Mucosa of descending colon (tissue), 3 donors: ENCODE results near the gene CORO7. TPM values are rescaled to one million over a fixed set of nuclear protein-coding genes. Genes with fewer than 3 reads are reported as not detected.

Source experiments
- ATAC-seq: fragments of 200-7000 bp; cut with Tn5 transposase; one replicate; pipeline ENCODE4 v1.9.1; 2020; ENCODE audit warnings: mild to moderate bottlenecking, moderate library complexity
- DNase-seq, 3 donors: peaks; one replicate each; pipeline ENCODE4 v3.0.0-alpha.2; 2020
- H3K36me3 ChIP-seq: fragments of 200-600 bp; one replicate; pipeline ENCODE4 v1.8.0; 2021; ENCODE audit warnings: low read depth, mild to moderate bottlenecking
- H3K4me1 ChIP-seq: fragments of 200-600 bp; one replicate; pipeline ENCODE4 v1.8.0; 2021; ENCODE audit warnings: low read depth, mild to moderate bottlenecking
- H3K4me3 ChIP-seq: fragments of 200-600 bp; one replicate; pipeline ENCODE4 v1.8.0; 2021; ENCODE audit warnings: mild to moderate bottlenecking
- H3K9me3 ChIP-seq: fragments of 200-600 bp; one replicate; pipeline ENCODE4 v1.8.0; 2021; ENCODE audit warnings: mild to moderate bottlenecking
- intact Hi-C, 2 donors: fragments of 100-400 bp; cut with DNase I in 1 of 2; cut with micrococcal nuclease in 1 of 2; formaldehyde crosslinking; loops; one replicate each; pipeline versions ENCODE4 v1.11.0 to v1.11.1; 2022; cut with DNase I, micrococcal nuclease
- total RNA-seq, 3 donors: library from RNA; stranded (reverse); fragmentation: NEBNext Ultra II Directional in 2 of 3; extraction: Animal tissue kit (Norgen Biotek cat#: 25700) in 2 of 3; gene quantifications; one replicate each; pipeline versions ENCODE4 v1.2.1 to v1.2.4, GENCODE V29; 2021 to 2023
- TF ChIP-seq, protein P1 (sequence below): fragments of 200-600 bp; IDR thresholded peaks from one replicate; pipeline ENCODE4 v1.8.0; 2022; ENCODE audit warnings: antibody characterized with exemption, mild to moderate bottlenecking
- donor health status: DM: no; HTN: no; CAD: no; lungs with moderate emphysema.
- donor health status: DM: no; HTN: no; CAD: no.
- donor health status: DM: no; HTN: yes; CAD: no.

CORO7 gene
- total RNA-seq, 3 donors from 2014 or later: 40.0 to 61.2 (median 49.1) TPM

GRCh38 chr16:4455081-4455480, 38.7 kb upstream of the CORO7 start:
- H3K4me1 ChIP-seq: peaks cover 3% of the 10 kb centered on the region
- intact Hi-C loops: no loop called here
- ATAC-seq (no peak), DNase-seq (no peak)
- no peaks in the 10 kb centered on the region for H3K9me3 ChIP-seq
- peaks cover 7% of the 10 kb centered on the region for H3K36me3 ChIP-seq
- H3K4me3 ChIP-seq: no peak overlapping the region
- TF ChIP-seq, protein P1, sequence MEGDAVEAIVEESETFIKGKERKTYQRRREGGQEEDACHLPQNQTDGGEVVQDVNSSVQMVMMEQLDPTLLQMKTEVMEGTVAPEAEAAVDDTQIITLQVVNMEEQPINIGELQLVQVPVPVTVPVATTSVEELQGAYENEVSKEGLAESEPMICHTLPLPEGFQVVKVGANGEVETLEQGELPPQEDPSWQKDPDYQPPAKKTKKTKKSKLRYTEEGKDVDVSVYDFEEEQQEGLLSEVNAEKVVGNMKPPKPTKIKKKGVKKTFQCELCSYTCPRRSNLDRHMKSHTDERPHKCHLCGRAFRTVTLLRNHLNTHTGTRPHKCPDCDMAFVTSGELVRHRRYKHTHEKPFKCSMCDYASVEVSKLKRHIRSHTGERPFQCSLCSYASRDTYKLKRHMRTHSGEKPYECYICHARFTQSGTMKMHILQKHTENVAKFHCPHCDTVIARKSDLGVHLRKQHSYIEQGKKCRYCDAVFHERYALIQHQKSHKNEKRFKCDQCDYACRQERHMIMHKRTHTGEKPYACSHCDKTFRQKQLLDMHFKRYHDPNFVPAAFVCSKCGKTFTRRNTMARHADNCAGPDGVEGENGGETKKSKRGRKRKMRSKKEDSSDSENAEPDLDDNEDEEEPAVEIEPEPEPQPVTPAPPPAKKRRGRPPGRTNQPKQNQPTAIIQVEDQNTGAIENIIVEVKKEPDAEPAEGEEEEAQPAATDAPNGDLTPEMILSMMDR: no peak

DNA sequence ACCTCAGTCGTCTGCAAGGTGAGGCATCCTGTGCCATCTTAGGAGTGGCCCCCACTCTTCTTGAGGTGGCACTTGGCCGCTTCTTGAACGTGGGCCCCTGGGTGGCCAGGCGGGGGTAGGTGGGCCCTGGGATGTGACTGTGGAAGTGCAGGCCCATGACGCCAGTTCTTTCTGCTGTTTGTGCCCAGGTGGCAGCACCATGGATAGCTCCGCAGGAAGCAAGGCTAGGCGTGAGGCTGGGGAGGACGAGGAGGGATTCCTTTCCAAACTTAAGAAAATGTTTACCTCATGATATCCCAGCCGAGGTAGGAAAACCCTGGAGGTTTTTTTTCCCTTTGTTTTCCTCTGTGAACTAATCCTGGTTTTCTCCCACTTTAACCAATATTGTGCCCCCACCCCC, 38.2 kb upstream of the CORO7 start:
- TF ChIP-seq, protein P1: no peak
- peaks cover 9% of the 10 kb centered on the region for H3K36me3 ChIP-seq
- no peak overlapping the region for H3K4me3 ChIP-seq
- H3K9me3 ChIP-seq: no peaks in the 10 kb centered on the region
- DNase-seq (no peak), ATAC-seq (no peak)
- intact Hi-C loops: no loop called here
- peaks cover 3% of the 10 kb centered on the region for H3K4me1 ChIP-seq

GRCh38 chr16:4452674-4453073, 36.3 kb upstream of the CORO7 start:
- DNase-seq (no peak), ATAC-seq (no peak)
- no peaks in the 10 kb centered on the region for H3K4me1 ChIP-seq
- TF ChIP-seq, protein P1: no peak
- H3K4me3 ChIP-seq: no peak overlapping the region
- no peaks in the 10 kb centered on the region for H3K9me3 ChIP-seq
- peaks cover 9% of the 10 kb centered on the region for H3K36me3 ChIP-seq
- intact Hi-C loops: no loop called here

DNA sequence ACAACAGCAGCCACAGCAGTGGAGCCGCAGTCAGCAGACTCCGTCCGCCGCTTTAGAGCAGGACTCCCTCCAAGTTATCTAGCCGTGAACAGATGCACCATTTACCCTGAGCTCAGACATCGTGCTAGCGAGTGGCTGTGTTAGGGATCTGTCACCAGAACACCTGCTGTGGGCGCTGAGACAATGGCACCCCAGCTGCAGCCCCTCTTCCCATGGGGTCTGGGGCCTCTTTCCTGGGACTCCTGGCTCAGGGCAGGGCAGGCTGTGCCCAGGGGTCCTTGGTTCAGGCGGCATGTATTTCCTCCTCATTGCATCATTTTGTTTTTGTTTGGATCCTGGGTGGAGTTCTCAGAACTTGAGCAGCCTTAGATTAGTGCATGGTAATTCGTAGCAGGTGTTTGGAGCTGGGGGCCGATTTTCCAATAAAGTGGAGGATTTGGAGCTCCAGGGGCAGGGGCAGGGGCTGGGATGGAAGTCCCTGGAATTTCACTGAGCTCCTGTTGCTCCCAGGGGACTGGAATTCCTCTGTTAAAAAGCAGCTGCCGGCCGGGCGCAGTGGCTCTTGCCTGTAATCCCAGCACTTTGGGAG, 34.6 kb upstream of the CORO7 start:
- Histone ChIP-seq H3K4me1 (no peaks in the 10 kb centered on the region), H3K9me3 (no peaks in the 10 kb centered on the region), H3K36me3 (peaks cover 9% of the 10 kb centered on the region), H3K4me3 (no peak overlapping the region)
- ATAC-seq (no peak), DNase-seq (no peak)
- TF ChIP-seq, protein P1: no peak
- intact Hi-C loops: no loop called here

DNA sequence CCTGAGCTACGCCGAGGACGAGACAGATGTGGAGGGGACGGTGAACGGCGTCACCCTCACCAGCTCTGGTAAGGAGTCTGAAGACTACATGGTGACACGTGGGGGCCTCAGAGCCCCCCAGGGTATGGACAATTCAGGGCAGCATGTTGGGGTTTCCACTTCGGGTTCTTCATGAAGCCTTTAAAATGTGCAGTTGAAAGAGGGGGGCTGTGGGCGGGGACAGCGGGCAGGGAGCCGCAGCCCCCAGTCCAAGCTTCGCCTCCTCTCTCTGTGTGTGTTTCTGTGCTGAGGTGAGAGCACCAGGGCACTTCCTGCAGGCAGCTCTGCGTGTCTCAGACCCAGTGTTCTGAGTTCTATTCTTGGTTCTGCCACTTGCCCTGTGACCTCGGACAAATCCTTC, 34.0 kb upstream of the CORO7 start:
- intact Hi-C loops: no loop called here
- ATAC-seq (no peak), DNase-seq (no peak)
- Histone ChIP-seq H3K4me3 (no peak overlapping the region), H3K9me3 (no peaks in the 10 kb centered on the region), H3K4me1 (no peaks in the 10 kb centered on the region), H3K36me3 (peaks cover 9% of the 10 kb centered on the region)
- TF ChIP-seq, protein P1: no peak

DNA sequence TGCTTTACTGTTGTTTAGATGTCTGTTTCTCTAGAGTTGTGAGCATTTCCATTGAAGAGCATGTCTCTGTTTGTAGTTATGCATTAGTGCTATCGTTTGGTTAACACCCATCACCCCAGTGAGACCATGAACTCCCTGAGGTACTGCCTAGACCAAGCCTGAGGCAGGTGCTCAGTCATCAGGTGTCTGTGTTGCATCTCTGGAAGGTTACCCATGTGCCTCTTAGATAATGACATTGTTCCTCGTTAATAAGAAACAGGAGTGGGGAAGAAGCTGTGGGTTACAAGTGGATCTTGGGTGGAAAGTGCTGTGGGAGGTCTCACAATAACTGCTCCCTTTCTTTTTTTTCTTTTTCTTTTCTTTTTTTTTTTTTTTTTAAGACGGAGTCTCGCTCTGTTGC, 27.6 kb upstream of the CORO7 start:
- no peaks in the 10 kb centered on the region for H3K9me3 ChIP-seq
- DNase-seq: no peak
- no peak overlapping the region for H3K4me3 ChIP-seq
- no peaks in the 10 kb centered on the region for H3K4me1 ChIP-seq
- intact Hi-C loops: no loop called here
- peaks cover 4% of the 10 kb centered on the region for H3K36me3 ChIP-seq
- TF ChIP-seq, protein P1: no peak
- no peak for ATAC-seq
